Kidney (tissue), 14 donors: Measurements from ENCODE around the gene SORCS2. TPM values are rescaled to one million over a fixed set of nuclear protein-coding genes. Genes with fewer than 3 reads are reported as not detected.

ENCODE experiments used
- DNase-seq, 5 donors: peaks; one replicate each; pipeline ENCODE4 v3.0.0-alpha.2; 2013 to 2020
- FAIRE-seq: peaks from 2 replicates; lab custom pipeline; 2012; peaks lifted over from hg19 to GRCh38; lab: Jason Lieb, UNC
- H3K27ac ChIP-seq, 2 donors: one replicate each; pipeline ENCODE4 v1.7.0; 2013; ENCODE audit warnings: low read depth in 2 of 2, low read length in 2 of 2, inconsistent platforms in 1 of 2
- H3K27me3 ChIP-seq: one replicate; pipeline ENCODE4 v1.7.1; 2013; ENCODE audit warnings: low read length, inconsistent platforms; ENCODE audit not compliant: control insufficient read depth, insufficient read depth
- H3K36me3 ChIP-seq, 3 donors: one replicate each; pipeline versions ENCODE4 v1.7.0 to v1.7.1; 2013; ENCODE audit warnings: low read length in 3 of 3, control low read depth in 1 of 3, inconsistent platforms in 1 of 3; ENCODE audit not compliant: insufficient read depth in 3 of 3, control insufficient read depth in 2 of 3
- H3K4me1 ChIP-seq, 3 donors: one replicate each; pipeline versions ENCODE4 v1.7.0 to v1.7.1; 2013; ENCODE audit warnings: low read length in 3 of 3, inconsistent platforms in 1 of 3, low read depth in 1 of 3; ENCODE audit not compliant: control insufficient read depth in 2 of 3, insufficient read depth in 2 of 3
- H3K4me3 ChIP-seq, 3 donors: one replicate each; pipeline versions ENCODE4 v1.7.0 to v1.8.1; 2013; ENCODE audit warnings: low read length in 3 of 3, control low read depth in 1 of 3, inconsistent platforms in 1 of 3
- H3K9ac ChIP-seq, 3 donors: one replicate each; pipeline versions ENCODE4 v1.7.0 to v1.7.1; 2013; ENCODE audit warnings: low read length in 3 of 3, control low read depth in 1 of 3, inconsistent platforms in 1 of 3
- H3K9me3 ChIP-seq, 3 donors: one replicate each; pipeline versions ENCODE4 v1.7.0 to v1.7.1; 2013; ENCODE audit warnings: low read length in 3 of 3, control low read depth in 1 of 3, inconsistent platforms in 1 of 3; ENCODE audit not compliant: control insufficient read depth in 2 of 3, insufficient read depth in 1 of 3
- intact Hi-C: fragments of 100-400 bp; cut with DNase I; formaldehyde crosslinking; loops from one replicate; pipeline ENCODE4 v1.11.1; 2022
- polyA plus RNA-seq: library from polyadenylated mRNA; stranded (reverse); fragments of 350-450 nt; fragmentation: Illumina TruSeq; extraction: RNeasy Lipid Tissue Mini Kit (QIAGEN cat#74804); gene quantifications from one replicate; pipeline ENCODE4 v1.2.3, GENCODE V29; 2014; ENCODE audit warnings: low read depth, low replicate concordance; ENCODE audit not compliant: insufficient read depth
- total RNA-seq: library from RNA; stranded (reverse); fragmentation: NEBNext Ultra II Directional; extraction: Animal tissue kit (Norgen Biotek cat#: 25700); gene quantifications from one replicate; pipeline ENCODE4 v1.2.1, GENCODE V29; 2021
- TF ChIP-seq, protein P1 (sequence below): IDR thresholded peaks from 3 replicates; pipeline ENCODE4 v1.5.1; 2012; ENCODE audit warnings: mild to moderate bottlenecking, moderate library complexity, borderline replicate concordance; ENCODE audit not compliant: insufficient read depth; ENCODE audit errors: extremely low read depth
- donor health status: control.
- donor health status: control.
- donor health status: control.
- donor health status: control.
- donor health status: control.
- donor health status: DM: yes; HTN: yes; CAD: no.
- donor health status: Normal renal cell carcinoma (clear cell type).

SORCS2 gene
- total and polyA plus RNA-seq, 2 donors from 2014 or later = 6.1 to 9.1 TPM

- TF ChIP-seq, protein P1, sequence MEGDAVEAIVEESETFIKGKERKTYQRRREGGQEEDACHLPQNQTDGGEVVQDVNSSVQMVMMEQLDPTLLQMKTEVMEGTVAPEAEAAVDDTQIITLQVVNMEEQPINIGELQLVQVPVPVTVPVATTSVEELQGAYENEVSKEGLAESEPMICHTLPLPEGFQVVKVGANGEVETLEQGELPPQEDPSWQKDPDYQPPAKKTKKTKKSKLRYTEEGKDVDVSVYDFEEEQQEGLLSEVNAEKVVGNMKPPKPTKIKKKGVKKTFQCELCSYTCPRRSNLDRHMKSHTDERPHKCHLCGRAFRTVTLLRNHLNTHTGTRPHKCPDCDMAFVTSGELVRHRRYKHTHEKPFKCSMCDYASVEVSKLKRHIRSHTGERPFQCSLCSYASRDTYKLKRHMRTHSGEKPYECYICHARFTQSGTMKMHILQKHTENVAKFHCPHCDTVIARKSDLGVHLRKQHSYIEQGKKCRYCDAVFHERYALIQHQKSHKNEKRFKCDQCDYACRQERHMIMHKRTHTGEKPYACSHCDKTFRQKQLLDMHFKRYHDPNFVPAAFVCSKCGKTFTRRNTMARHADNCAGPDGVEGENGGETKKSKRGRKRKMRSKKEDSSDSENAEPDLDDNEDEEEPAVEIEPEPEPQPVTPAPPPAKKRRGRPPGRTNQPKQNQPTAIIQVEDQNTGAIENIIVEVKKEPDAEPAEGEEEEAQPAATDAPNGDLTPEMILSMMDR = no peak
- intact Hi-C loops = no loop called here
- Histone ChIP-seq H3K9me3 (no peaks in the 10 kb centered on the region), H3K27me3 (no peaks in the 10 kb centered on the region), H3K4me3 (no peak overlapping the region), H3K9ac (no peak overlapping the region), H3K36me3 (no peaks in the 10 kb centered on the region), H3K27ac (no peak overlapping the region), H3K4me1 (no peaks in the 10 kb centered on the region)
- FAIRE-seq (no peak), DNase-seq (peak in 4 of 5 donors; percentile 19 to 39 (median 36))
Measured at GRCh38 chr4:7428261-7429068, 236.1 kb downstream of the SORCS2 start.

DNA sequence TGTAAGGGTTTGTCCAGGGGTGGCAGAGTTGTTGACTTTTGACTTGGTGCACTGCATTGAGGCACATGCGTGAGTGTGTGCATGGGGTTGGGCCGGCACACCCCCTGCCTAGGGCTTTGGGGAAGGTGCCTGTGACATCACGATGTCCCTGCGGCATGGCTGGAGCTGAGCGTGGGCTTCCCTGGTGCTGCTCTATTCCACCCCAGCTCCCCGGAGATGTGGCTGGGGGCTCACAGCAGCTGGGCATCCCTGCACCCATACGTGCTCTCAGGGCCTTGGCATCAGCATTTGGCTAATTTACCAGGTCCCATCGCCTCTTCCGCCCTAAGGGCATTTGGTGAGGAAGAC, 236.7 kb downstream of the SORCS2 start:
- Histone ChIP-seq H3K4me3 (no peak overlapping the region), H3K4me1 (no peaks in the 10 kb centered on the region), H3K36me3 (no peaks in the 10 kb centered on the region), H3K9ac (no peak overlapping the region), H3K9me3 (no peaks in the 10 kb centered on the region), H3K27me3 (no peaks in the 10 kb centered on the region), H3K27ac (no peak overlapping the region)
- TF ChIP-seq, protein P1 = no peak
- FAIRE-seq = no peak
- peak in 3 of 5 donors; percentile 5 to 48 (median 22) for DNase-seq
- intact Hi-C loops = no loop called here

- intact Hi-C loops = no loop called here
- FAIRE-seq (no peak), DNase-seq (peak in 2 of 5 donors; percentile 41 to 63)
- Histone ChIP-seq H3K9ac (no peak overlapping the region), H3K4me3 (no peak overlapping the region), H3K36me3 (no peaks in the 10 kb centered on the region), H3K27ac (no peak overlapping the region), H3K27me3 (no peaks in the 10 kb centered on the region), H3K4me1 (no peaks in the 10 kb centered on the region), H3K9me3 (no peaks in the 10 kb centered on the region)
- TF ChIP-seq, protein P1 = no peak
Measured at GRCh38 chr4:7429601-7430078, 237.3 kb downstream of the SORCS2 start.
